ENCODE results near the gene GTPBP4.

DNA sequence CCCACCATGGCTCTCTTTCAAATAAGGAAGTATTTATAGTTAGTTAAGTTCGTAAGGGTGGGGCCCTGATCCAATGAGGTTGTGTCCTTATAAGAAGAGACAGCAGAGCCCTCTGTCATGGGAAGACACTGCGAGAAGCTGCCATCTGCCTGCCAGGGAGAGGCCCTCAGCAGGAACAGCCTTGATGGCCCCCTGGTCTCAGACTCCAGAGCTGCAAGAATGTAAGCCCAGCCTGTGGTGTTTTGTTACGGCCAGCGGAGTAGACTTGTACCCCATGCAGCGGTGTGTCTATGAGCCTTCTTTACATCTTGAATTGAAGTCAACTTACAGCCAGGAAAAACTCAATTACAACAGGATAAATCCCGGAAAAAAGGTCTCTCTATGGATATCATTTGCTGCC, 42.5 kb upstream of the GTPBP4 start:
- TF ChIP-seq, protein P1, sequence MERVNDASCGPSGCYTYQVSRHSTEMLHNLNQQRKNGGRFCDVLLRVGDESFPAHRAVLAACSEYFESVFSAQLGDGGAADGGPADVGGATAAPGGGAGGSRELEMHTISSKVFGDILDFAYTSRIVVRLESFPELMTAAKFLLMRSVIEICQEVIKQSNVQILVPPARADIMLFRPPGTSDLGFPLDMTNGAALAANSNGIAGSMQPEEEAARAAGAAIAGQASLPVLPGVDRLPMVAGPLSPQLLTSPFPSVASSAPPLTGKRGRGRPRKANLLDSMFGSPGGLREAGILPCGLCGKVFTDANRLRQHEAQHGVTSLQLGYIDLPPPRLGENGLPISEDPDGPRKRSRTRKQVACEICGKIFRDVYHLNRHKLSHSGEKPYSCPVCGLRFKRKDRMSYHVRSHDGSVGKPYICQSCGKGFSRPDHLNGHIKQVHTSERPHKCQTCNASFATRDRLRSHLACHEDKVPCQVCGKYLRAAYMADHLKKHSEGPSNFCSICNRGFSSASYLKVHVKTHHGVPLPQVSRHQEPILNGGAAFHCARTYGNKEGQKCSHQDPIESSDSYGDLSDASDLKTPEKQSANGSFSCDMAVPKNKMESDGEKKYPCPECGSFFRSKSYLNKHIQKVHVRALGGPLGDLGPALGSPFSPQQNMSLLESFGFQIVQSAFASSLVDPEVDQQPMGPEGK (CRISPR knock-in tag; IDR thresholded peaks at IDR 0.05; ENCODE audit: borderline replicate concordance) = no peak
- TF ChIP-seq ZFP30 (CRISPR knock-in tag; IDR thresholded peaks at IDR 0.05) = no peak
- TF ChIP-seq ARNTL (CRISPR knock-in tag; IDR thresholded peaks at IDR 0.05; ENCODE audit: borderline replicate concordance, low read depth) = no peak
- TF ChIP-seq CSDC2 (CRISPR knock-in tag; IDR thresholded peaks at IDR 0.05) = no peak
- TF ChIP-seq TOX (CRISPR knock-in tag; IDR thresholded peaks at IDR 0.05; ENCODE audit: borderline replicate concordance) = no peak
- no peak for TF ChIP-seq ZNF70 (CRISPR knock-in tag; IDR thresholded peaks at IDR 0.05)
- TF ChIP-seq, protein P2, sequence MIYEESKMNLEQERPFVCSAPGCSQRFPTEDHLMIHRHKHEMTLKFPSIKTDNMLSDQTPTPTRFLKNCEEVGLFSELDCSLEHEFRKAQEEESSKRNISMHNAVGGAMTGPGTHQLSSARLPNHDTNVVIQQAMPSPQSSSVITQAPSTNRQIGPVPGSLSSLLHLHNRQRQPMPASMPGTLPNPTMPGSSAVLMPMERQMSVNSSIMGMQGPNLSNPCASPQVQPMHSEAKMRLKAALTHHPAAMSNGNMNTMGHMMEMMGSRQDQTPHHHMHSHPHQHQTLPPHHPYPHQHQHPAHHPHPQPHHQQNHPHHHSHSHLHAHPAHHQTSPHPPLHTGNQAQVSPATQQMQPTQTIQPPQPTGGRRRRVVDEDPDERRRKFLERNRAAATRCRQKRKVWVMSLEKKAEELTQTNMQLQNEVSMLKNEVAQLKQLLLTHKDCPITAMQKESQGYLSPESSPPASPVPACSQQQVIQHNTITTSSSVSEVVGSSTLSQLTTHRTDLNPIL (CRISPR knock-in tag; IDR thresholded peaks at IDR 0.05; ENCODE audit: low read depth) = no peak
- TF ChIP-seq ZFP3 (CRISPR knock-in tag; IDR thresholded peaks at IDR 0.05) = no peak
- no peak for TF ChIP-seq PPARA (CRISPR knock-in tag; IDR thresholded peaks at IDR 0.05; ENCODE audit: borderline replicate concordance)
- TF ChIP-seq ZNF565 (CRISPR knock-in tag; conservative IDR thresholded peaks at IDR 0.05; ENCODE audit: low read depth) = no peak
- no peak for TF ChIP-seq ZNF8 (CRISPR knock-in tag; IDR thresholded peaks at IDR 0.05)
- TF ChIP-seq RARB (CRISPR knock-in tag; IDR thresholded peaks at IDR 0.05) = no peak
- no peak for TF ChIP-seq ISL1 (CRISPR knock-in tag; IDR thresholded peaks at IDR 0.05)
- TF ChIP-seq, protein P3, sequence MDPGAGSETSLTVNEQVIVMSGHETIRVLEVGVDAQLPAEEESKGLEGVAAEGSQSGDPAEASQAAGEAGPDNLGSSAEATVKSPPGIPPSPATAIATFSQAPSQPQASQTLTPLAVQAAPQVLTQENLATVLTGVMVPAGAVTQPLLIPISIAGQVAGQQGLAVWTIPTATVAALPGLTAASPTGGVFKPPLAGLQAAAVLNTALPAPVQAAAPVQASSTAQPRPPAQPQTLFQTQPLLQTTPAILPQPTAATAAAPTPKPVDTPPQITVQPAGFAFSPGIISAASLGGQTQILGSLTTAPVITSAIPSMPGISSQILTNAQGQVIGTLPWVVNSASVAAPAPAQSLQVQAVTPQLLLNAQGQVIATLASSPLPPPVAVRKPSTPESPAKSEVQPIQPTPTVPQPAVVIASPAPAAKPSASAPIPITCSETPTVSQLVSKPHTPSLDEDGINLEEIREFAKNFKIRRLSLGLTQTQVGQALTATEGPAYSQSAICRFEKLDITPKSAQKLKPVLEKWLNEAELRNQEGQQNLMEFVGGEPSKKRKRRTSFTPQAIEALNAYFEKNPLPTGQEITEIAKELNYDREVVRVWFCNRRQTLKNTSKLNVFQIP (CRISPR knock-in tag; IDR thresholded peaks at IDR 0.05; ENCODE audit: borderline replicate concordance, low read depth) = no peak

Measured in SK-N-SH treated with all-trans-retinoic acid at 6 μM for 48 hours (cell line).